ENCODE measurements around the gene TSHZ2. TPM values are rescaled to one million over a fixed set of nuclear protein-coding genes. Genes with fewer than 3 reads are reported as not detected.
"Not testable (repeated sequence)": the region's sequence is repeated elsewhere in the genome, so short reads cannot be mapped to it uniquely, and the experiment has no call there.

The TSHZ2 gene
- total RNA-seq, 1 donor from 2014 or later: 5.2 TPM

DNA sequence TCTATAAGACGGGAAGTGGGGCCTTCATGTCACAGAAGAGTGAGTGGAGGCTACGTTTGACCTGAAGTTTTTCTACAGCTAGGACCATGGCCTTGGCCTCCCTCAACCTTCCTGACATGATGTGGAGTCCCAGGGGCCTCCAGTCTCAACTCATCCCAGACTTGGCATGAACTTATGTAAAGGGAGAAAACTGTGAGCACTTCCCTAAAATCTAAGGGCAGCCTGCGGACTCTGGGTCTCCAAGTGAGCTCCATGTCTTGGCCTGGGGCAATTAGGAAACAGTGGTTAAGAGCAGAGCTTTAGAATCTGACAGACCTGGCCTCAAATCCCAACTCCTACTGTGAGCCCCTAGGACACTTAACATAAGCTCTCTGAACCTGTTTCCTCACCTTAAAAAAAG, 439.0 kb downstream of the TSHZ2 start:
- Histone ChIP-seq H3K4me3 (no peak overlapping the region), H3K27me3 (no peaks in the 10 kb centered on the region), H3K27ac (no peak overlapping the region), H3K4me1 (peaks cover 3% of the 10 kb centered on the region), H3K9me3 (no peaks in the 10 kb centered on the region), H3K36me3 (no peaks in the 10 kb centered on the region)
- DNase-seq: no peak
- TF ChIP-seq, protein P1, sequence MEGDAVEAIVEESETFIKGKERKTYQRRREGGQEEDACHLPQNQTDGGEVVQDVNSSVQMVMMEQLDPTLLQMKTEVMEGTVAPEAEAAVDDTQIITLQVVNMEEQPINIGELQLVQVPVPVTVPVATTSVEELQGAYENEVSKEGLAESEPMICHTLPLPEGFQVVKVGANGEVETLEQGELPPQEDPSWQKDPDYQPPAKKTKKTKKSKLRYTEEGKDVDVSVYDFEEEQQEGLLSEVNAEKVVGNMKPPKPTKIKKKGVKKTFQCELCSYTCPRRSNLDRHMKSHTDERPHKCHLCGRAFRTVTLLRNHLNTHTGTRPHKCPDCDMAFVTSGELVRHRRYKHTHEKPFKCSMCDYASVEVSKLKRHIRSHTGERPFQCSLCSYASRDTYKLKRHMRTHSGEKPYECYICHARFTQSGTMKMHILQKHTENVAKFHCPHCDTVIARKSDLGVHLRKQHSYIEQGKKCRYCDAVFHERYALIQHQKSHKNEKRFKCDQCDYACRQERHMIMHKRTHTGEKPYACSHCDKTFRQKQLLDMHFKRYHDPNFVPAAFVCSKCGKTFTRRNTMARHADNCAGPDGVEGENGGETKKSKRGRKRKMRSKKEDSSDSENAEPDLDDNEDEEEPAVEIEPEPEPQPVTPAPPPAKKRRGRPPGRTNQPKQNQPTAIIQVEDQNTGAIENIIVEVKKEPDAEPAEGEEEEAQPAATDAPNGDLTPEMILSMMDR (IDR thresholded peaks at IDR 0.05): no peak
- intact Hi-C loops (cut with DNase I): no loop called here
- ATAC-seq: no peak

DNA sequence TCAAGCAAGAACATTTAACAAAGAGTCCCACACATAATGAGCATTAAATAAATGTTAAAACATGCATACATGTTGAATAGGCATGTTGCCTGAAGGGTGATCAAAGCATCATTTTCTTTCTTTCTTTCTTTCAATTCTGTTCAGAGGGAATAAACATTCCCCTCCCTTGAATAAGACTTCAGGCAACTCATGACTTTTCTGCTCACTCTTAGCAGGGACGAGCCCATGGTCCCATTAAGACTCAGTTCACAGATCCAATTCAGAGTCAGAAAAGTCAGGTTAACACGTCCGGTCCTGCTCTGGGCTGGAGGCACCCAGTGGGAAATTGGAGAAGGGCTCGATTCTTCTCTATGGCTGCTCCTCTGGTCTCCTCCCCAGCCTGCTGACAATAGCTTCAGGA, 439.7 kb downstream of the TSHZ2 start:
- H3K27me3 ChIP-seq: no peaks in the 10 kb centered on the region
- DNase-seq (no peak), ATAC-seq (no peak)
- H3K36me3 ChIP-seq: no peaks in the 10 kb centered on the region
- TF ChIP-seq, protein P1 (IDR thresholded peaks at IDR 0.05): no peak
- no peak overlapping the region for H3K4me3 ChIP-seq
- H3K9me3 ChIP-seq: no peaks in the 10 kb centered on the region
- intact Hi-C loops (cut with DNase I): no loop called here
- peaks cover 3% of the 10 kb centered on the region for H3K4me1 ChIP-seq
- no peak overlapping the region for H3K27ac ChIP-seq

DNA sequence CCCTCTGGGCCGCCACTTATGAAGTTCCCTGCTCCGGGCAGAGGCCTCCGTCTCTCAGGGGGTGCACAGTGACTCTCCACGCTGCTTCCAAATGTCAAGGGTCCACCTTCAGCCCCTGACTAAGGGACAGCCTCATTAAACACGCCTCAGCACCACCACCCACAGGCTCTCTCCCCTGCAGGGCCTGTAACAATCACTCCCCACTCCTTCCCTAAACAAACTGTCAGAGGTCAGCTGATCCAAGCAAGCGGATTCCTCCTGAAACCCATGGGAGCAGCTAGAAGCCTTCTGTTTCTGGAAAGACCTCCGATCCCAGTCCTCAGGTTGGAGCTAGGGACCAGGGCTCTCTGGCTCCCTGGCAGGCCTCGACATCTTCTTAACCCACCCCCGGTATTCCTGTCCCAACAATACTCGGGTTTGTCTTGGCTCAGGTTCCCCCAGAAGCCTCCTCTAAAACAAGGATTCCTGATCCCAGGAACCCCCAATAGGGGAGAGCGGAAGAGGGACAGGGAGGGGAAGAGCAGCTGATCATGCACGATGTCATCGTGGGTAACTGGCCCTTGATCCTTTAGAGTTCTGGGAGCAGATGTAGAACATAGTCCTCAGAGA, 440.5 kb downstream of the TSHZ2 start:
- intact Hi-C loops (cut with DNase I): no loop called here
- no peak for DNase-seq

DNA sequence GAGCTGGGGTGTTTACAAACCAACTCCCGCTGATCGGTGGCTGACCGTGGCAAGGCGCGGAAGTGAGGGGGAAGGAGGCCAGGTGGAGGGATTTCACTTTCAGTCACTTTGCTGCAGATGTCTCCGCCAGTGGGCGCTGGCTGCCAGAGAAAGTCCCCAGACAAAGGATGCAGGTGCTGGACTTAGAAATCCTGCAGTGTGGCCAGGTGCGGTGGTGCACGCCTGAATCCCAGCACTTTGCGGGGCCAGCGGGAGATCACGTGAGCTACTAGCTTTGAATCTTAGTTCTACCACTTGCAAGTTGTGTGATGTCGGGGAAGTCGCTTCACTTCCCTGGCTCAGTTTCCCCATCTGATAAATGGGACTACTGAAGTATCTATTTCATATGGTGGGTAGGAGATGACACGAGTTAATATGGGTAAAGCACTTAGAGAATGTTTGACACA, 441.1 kb downstream of the TSHZ2 start:
- ATAC-seq (peak; percentile 32), DNase-seq (peak; percentile 70)
- Histone ChIP-seq H3K4me1 (peaks cover 3% of the 10 kb centered on the region), H3K27me3 (no peaks in the 10 kb centered on the region), H3K36me3 (no peaks in the 10 kb centered on the region), H3K27ac (no peak overlapping the region), H3K4me3 (no peak overlapping the region), H3K9me3 (no peaks in the 10 kb centered on the region)
- intact Hi-C loops (cut with DNase I): no loop called here
- TF ChIP-seq, protein P1 (IDR thresholded peaks at IDR 0.05): peak; percentile 34

More for the DNA sequence above, 440.5 kb downstream of the TSHZ2 start:
- ATAC-seq: peak; percentile 12
- no peak overlapping the region for H3K27ac ChIP-seq
- no peaks in the 10 kb centered on the region for H3K9me3 ChIP-seq
- no peaks in the 10 kb centered on the region for H3K27me3 ChIP-seq
- H3K4me1 ChIP-seq: peaks cover 3% of the 10 kb centered on the region
- TF ChIP-seq, protein P1 (IDR thresholded peaks at IDR 0.05): no peak
- no peaks in the 10 kb centered on the region for H3K36me3 ChIP-seq
- H3K4me3 ChIP-seq: no peak overlapping the region

DNA sequence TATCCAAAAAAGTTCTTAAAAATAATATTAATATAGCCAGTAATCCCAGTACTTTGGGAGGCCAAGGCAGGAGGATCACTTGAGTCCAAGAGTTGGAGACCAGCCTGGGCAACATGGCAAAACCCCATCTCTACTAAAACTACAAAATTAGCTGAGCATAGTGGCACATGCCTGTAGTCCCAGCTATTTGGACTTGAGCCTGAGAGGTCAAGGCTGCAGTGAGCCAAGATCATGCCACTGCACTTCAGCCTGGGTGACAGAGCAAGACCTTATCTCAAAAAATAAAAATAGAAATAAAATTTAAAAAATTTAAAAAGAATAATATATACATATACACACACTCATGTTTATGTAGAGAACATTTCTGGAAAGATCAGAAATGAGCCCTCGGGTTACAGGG, 441.7 kb downstream of the TSHZ2 start:
- H3K36me3 ChIP-seq; DNase-seq; H3K27ac ChIP-seq; intact Hi-C loops (cut with DNase I); H3K9me3 ChIP-seq; ATAC-seq; H3K4me1 ChIP-seq; H3K4me3 ChIP-seq; H3K27me3 ChIP-seq: not testable (repeated sequence)

DNA sequence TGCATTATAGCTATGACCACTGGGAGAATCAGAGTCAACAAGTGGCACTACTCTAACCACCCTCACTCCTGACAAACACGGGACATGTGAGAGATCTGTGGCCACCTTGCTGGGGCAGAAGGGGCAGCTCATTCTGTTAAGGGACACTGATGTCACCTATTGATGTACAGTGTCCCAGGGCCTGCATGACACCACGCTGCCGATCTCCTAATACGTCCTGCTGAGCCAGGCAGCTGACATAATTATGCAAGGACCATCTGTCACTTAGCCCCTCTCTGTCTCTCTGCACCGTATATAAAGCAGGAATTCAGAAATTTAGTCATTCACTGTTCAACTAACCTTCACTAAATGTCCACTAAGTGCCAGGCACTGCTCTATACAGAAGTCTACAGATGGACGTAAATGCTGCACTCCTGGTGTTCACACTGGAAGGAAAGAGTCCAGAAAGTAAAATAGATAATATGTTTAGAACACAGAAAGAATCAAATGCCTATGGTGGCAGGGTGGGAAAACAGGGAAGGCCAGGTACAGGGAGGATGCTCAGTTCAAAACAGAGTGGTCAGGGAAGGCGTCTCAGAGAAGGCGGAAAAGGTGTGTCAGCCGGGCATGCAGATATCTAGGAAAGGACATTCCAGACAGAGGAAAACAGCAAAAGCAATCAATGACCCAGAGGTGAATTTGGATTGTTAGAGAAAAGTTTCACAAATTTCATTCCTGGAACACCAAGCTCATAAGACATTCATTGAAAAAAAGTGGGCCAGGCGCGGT, 447.7 kb downstream of the TSHZ2 start:
- Histone ChIP-seq H3K4me3 (no peak overlapping the region), H3K9me3 (no peaks in the 10 kb centered on the region), H3K36me3 (no peaks in the 10 kb centered on the region), H3K27ac (no peak overlapping the region), H3K27me3 (no peaks in the 10 kb centered on the region), H3K4me1 (no peaks in the 10 kb centered on the region)
- ATAC-seq: no peak
- intact Hi-C loops (cut with DNase I): no loop called here
- TF ChIP-seq, protein P1 (IDR thresholded peaks at IDR 0.05): no peak
- no peak for DNase-seq

All from upper lobe of right lung (tissue), 1 donor.